Naive thymus-derived CD4-positive, alpha-beta T cell (primary cell): ENCODE measurements around the gene CALN1. TPM values are rescaled to one million over a fixed set of nuclear protein-coding genes. Genes with fewer than 3 reads are reported as not detected.

Source experiments
- ATAC-seq: fragments of 150-1000 bp; cut with Tn5 transposase; 2 replicates; pipeline ENCODE4 v1.10.0; 2021; ENCODE audit warnings: mild to moderate bottlenecking, moderate library complexity
- CTCF ChIA-PET: fragments of 350-600 bp; sonication (Branson Sonifier 250); formaldehyde crosslinking; loops from one replicate; lab custom pipeline; 2021; ENCODE audit warnings: antibody characterized with exemption; lab: Charles Lee
- POLR2A ChIA-PET: fragments of 350-600 bp; sonication (Branson Sonifier 250); formaldehyde crosslinking; loops from one replicate; lab custom pipeline; 2021; ENCODE audit warnings: antibody characterized with exemption, inconsistent platforms; lab: Charles Lee
- DNase-seq, 9 donors: peaks; one replicate each; pipeline versions ENCODE4 v3.0.0 to v3.0.0-alpha.2; 2020 to 2022; ENCODE audit warnings: mixed read lengths in 1 of 9
- H3K27ac ChIP-seq: one replicate; pipeline ENCODE4 v1.7.0; 2013; ENCODE audit warnings: mild to moderate bottlenecking, low read depth, low read length, moderate library complexity
- H3K27me3 ChIP-seq, 2 donors: one replicate each; pipeline ENCODE4 v1.7.0; 2013; ENCODE audit warnings: low read length in 2 of 2, mild to moderate bottlenecking in 2 of 2, moderate library complexity in 2 of 2; ENCODE audit not compliant: control insufficient read depth in 2 of 2, insufficient read depth in 2 of 2
- H3K36me3 ChIP-seq, 3 experiments: 1 replicate in 2 of 3; 2 replicates in 1 of 3; pipeline ENCODE4 v1.7.0; 2013; ENCODE audit warnings: low read length in 3 of 3, mild to moderate bottlenecking in 3 of 3, moderate library complexity in 1 of 3; ENCODE audit not compliant: insufficient read depth in 3 of 3, control insufficient read depth in 2 of 3
- H3K4me1 ChIP-seq, 2 donors: one replicate each; pipeline ENCODE4 v1.7.0; 2013; ENCODE audit warnings: low read length in 2 of 2, mild to moderate bottlenecking in 2 of 2, moderate library complexity in 1 of 2; ENCODE audit not compliant: control insufficient read depth in 2 of 2, insufficient read depth in 2 of 2
- H3K4me3 ChIP-seq: 2 replicates; pipeline ENCODE4 v1.7.0; 2013; ENCODE audit warnings: mild to moderate bottlenecking, low read length
- H3K9me3 ChIP-seq, 3 experiments: 1 replicate in 2 of 3; 2 replicates in 1 of 3; pipeline ENCODE4 v1.7.0; 2013; ENCODE audit warnings: low read length in 3 of 3; ENCODE audit not compliant: control insufficient read depth in 2 of 3
- H3K27ac Mint-ChIP-seq, 9 donors: one replicate each; pipeline ENCODE4 v1.8.0; 2020 to 2022; ENCODE audit warnings: mixed read lengths in 9 of 9, mild to moderate bottlenecking in 8 of 9, moderate library complexity in 5 of 9, inconsistent platforms in 2 of 9
- H3K27me3 Mint-ChIP-seq, 5 donors: one replicate each; pipeline ENCODE4 v1.8.0; 2021 to 2022; ENCODE audit warnings: mixed read lengths in 5 of 5, mild to moderate bottlenecking in 1 of 5
- H3K36me3 Mint-ChIP-seq, 5 donors: one replicate each; pipeline ENCODE4 v1.8.0; 2020 to 2022; ENCODE audit warnings: mixed read lengths in 5 of 5, mild to moderate bottlenecking in 3 of 5, inconsistent platforms in 1 of 5
- H3K4me1 Mint-ChIP-seq, 7 donors: one replicate each; pipeline ENCODE4 v1.8.0; 2020 to 2022; ENCODE audit warnings: mixed read lengths in 7 of 7, mild to moderate bottlenecking in 3 of 7, inconsistent platforms in 1 of 7
- H3K4me3 Mint-ChIP-seq, 10 donors: one replicate each; pipeline ENCODE4 v1.8.0; 2020 to 2022; ENCODE audit warnings: mild to moderate bottlenecking in 10 of 10, mixed read lengths in 10 of 10, moderate library complexity in 6 of 10, inconsistent platforms in 2 of 10
- H3K9me3 Mint-ChIP-seq, 11 donors: one replicate each; pipeline ENCODE4 v1.8.0; 2020 to 2022; ENCODE audit warnings: mixed read lengths in 11 of 11, mild to moderate bottlenecking in 4 of 11, inconsistent platforms in 1 of 11, moderate library complexity in 1 of 11
- intact Hi-C, 2 donors: fragments of 100-400 bp; cut with micrococcal nuclease; formaldehyde crosslinking; loops; one replicate each; pipeline ENCODE4 v1.15.1; 2023
- polyA plus RNA-seq, 2 donors: library from polyadenylated mRNA; unstranded; fragments of 300-500 nt; fragmentation: Illumina TruSeq; gene quantifications; one replicate each; pipeline ENCODE4 v1.2.3, GENCODE V29; 2021
- total RNA-seq, 6 experiments: library from RNA in 5 of 6; stranded (reverse) in 5 of 6; gene quantifications; 1 replicate in 5 of 6; 2 replicates in 1 of 6; pipeline ENCODE4 v1.2.3 and lab custom pipeline; 2021 to 2026

Gene CALN1
- total and polyA plus RNA-seq, 7 experiments from 2014 or later, result 0.03 to 0.17 TPM; not detected in 5

- POLR2A ChIA-PET, result no interaction called here
- peaks cover 0 to 5% (median 0%) of the 10 kb centered on the region in 7 donors for H3K4me1 Mint-ChIP-seq
- H3K9me3 Mint-ChIP-seq, result peaks cover 0 to 24% (median 9%) of the 10 kb centered on the region in 11 donors
- peaks cover 0 to 6% (median 0%) of the 10 kb centered on the region in 5 donors for H3K36me3 Mint-ChIP-seq
- intact Hi-C loops, result no loop called here
- CTCF ChIA-PET, result no interaction called here
- H3K27ac Mint-ChIP-seq, result no peak overlapping the region
- H3K4me1 ChIP-seq, result no peaks in the 10 kb centered on the region
- H3K4me3 Mint-ChIP-seq, result no peak overlapping the region
- ATAC-seq (peak; percentile 81), DNase-seq (peak in 1 of 9 donors; percentile 22)
- H3K36me3 ChIP-seq, result no peaks in the 10 kb centered on the region
- H3K27ac ChIP-seq, result no peak overlapping the region
- no peaks in the 10 kb centered on the region for H3K27me3 ChIP-seq
- peaks cover 0 to 35% (median 11%) of the 10 kb centered on the region in 5 donors for H3K27me3 Mint-ChIP-seq
- H3K9me3 ChIP-seq, result no peaks in the 10 kb centered on the region
- H3K4me3 ChIP-seq, result no peak overlapping the region
These were observed 6.7 kb downstream of the CALN1 start for GRCh38 chr7:72405418-72405817.

GRCh38 chr7:72404743-72405142, 7.4 kb downstream of the CALN1 start:
- Mint-ChIP-seq H3K4me1 (peaks cover 0 to 5% (median 0%) of the 10 kb centered on the region in 7 donors), H3K36me3 (peaks cover 0 to 6% (median 0%) of the 10 kb centered on the region in 5 donors), H3K9me3 (peaks cover 0 to 24% (median 14%) of the 10 kb centered on the region in 11 donors), H3K4me3 (no peak overlapping the region), H3K27me3 (peaks cover 0 to 35% (median 11%) of the 10 kb centered on the region in 5 donors), H3K27ac (no peak overlapping the region)
- no peaks in the 10 kb centered on the region for H3K27me3 ChIP-seq
- H3K27ac ChIP-seq, result no peak overlapping the region
- H3K9me3 ChIP-seq, result no peaks in the 10 kb centered on the region
- no peaks in the 10 kb centered on the region for H3K36me3 ChIP-seq
- CTCF ChIA-PET, result no interaction called here
- no peaks in the 10 kb centered on the region for H3K4me1 ChIP-seq
- POLR2A ChIA-PET, result no interaction called here
- no peak overlapping the region for H3K4me3 ChIP-seq
- DNase-seq, result no peak
- no peak for ATAC-seq
- intact Hi-C loops, result no loop called here

- ChIA-PET CTCF (no interaction called here), POLR2A (no interaction called here)
- Mint-ChIP-seq H3K9me3 (peaks cover 0 to 28% (median 14%) of the 10 kb centered on the region in 11 donors), H3K27me3 (peaks cover 0 to 35% (median 11%) of the 10 kb centered on the region in 5 donors), H3K36me3 (peaks cover 0 to 6% (median 0%) of the 10 kb centered on the region in 5 donors), H3K4me3 (no peak overlapping the region), H3K4me1 (peaks cover 0 to 5% (median 0%) of the 10 kb centered on the region in 7 donors), H3K27ac (no peak overlapping the region)
- Histone ChIP-seq H3K4me3 (no peak overlapping the region), H3K4me1 (no peaks in the 10 kb centered on the region), H3K36me3 (no peaks in the 10 kb centered on the region), H3K27me3 (no peaks in the 10 kb centered on the region), H3K9me3 (no peaks in the 10 kb centered on the region), H3K27ac (no peak overlapping the region)
- intact Hi-C loops, result no loop called here
- ATAC-seq (peak; percentile 47), DNase-seq (no peak)
These were observed 8.6 kb downstream of the CALN1 start for GRCh38 chr7:72403458-72404076.

- peaks cover 0 to 4% (median 0%) of the 10 kb centered on the region in 3 experiments for H3K9me3 ChIP-seq
- Mint-ChIP-seq H3K27ac (no peak overlapping the region), H3K4me3 (no peak overlapping the region), H3K4me1 (no peaks in the 10 kb centered on the region), H3K27me3 (peaks cover 0 to 7% (median 5%) of the 10 kb centered on the region in 5 donors), H3K9me3 (peaks cover 0 to 34% (median 6%) of the 10 kb centered on the region in 11 donors), H3K36me3 (no peaks in the 10 kb centered on the region)
- intact Hi-C loops, result no loop called here
- ATAC-seq (peak; percentile 31), DNase-seq (no peak)
- no peaks in the 10 kb centered on the region for H3K4me1 ChIP-seq
- H3K36me3 ChIP-seq, result no peaks in the 10 kb centered on the region
- no peak overlapping the region for H3K4me3 ChIP-seq
- POLR2A ChIA-PET, result no interaction called here
- H3K27ac ChIP-seq, result no peak overlapping the region
- CTCF ChIA-PET, result no interaction called here
- no peaks in the 10 kb centered on the region for H3K27me3 ChIP-seq
These were observed 18.1 kb downstream of the CALN1 start for GRCh38 chr7:72394016-72394415.

- Mint-ChIP-seq H3K9me3 (peaks cover 0 to 26% (median 4%) of the 10 kb centered on the region in 11 donors), H3K4me3 (no peak overlapping the region), H3K4me1 (no peaks in the 10 kb centered on the region), H3K27me3 (peaks cover 0 to 9% (median 5%) of the 10 kb centered on the region in 5 donors), H3K36me3 (no peaks in the 10 kb centered on the region), H3K27ac (no peak overlapping the region)
- no peaks in the 10 kb centered on the region for H3K27me3 ChIP-seq
- H3K27ac ChIP-seq, result no peak overlapping the region
- intact Hi-C loops, result no loop called here
- H3K4me1 ChIP-seq, result no peaks in the 10 kb centered on the region
- ATAC-seq, result no peak
- DNase-seq, result no peak
- ChIA-PET POLR2A (no interaction called here), CTCF (no interaction called here)
- H3K4me3 ChIP-seq, result no peak overlapping the region
- peaks cover 0 to 4% (median 0%) of the 10 kb centered on the region in 3 experiments for H3K9me3 ChIP-seq
- no peaks in the 10 kb centered on the region for H3K36me3 ChIP-seq
These were observed 20.2 kb downstream of the CALN1 start for GRCh38 chr7:72391821-72392377.

- Histone ChIP-seq H3K27ac (no peak overlapping the region), H3K27me3 (no peaks in the 10 kb centered on the region), H3K4me3 (no peak overlapping the region), H3K36me3 (no peaks in the 10 kb centered on the region), H3K9me3 (peaks cover 0 to under 1% (median 0%) of the 10 kb centered on the region in 3 experiments), H3K4me1 (no peaks in the 10 kb centered on the region)
- H3K27ac Mint-ChIP-seq, result no peak overlapping the region
- no peaks in the 10 kb centered on the region for H3K36me3 Mint-ChIP-seq
- intact Hi-C loops, result no loop called here
- H3K4me3 Mint-ChIP-seq, result no peak overlapping the region
- peaks cover 0 to 9% (median 0%) of the 10 kb centered on the region in 5 donors for H3K27me3 Mint-ChIP-seq
- ChIA-PET CTCF (no interaction called here), POLR2A (no interaction called here)
- DNase-seq (no peak), ATAC-seq (no peak)
- no peaks in the 10 kb centered on the region for H3K4me1 Mint-ChIP-seq
- peaks cover 0 to 20% (median 3%) of the 10 kb centered on the region in 11 donors for H3K9me3 Mint-ChIP-seq
These were observed 26.0 kb downstream of the CALN1 start for GRCh38 chr7:72386118-72386517.
